ENCODE measurements around the gene ELMOD1. TPM values are rescaled to one million over a fixed set of nuclear protein-coding genes. Genes with fewer than 3 reads are reported as not detected.

The ELMOD1 gene
- total and polyA plus RNA-seq, 2 donors = 0.05 to 0.34 TPM

DNA sequence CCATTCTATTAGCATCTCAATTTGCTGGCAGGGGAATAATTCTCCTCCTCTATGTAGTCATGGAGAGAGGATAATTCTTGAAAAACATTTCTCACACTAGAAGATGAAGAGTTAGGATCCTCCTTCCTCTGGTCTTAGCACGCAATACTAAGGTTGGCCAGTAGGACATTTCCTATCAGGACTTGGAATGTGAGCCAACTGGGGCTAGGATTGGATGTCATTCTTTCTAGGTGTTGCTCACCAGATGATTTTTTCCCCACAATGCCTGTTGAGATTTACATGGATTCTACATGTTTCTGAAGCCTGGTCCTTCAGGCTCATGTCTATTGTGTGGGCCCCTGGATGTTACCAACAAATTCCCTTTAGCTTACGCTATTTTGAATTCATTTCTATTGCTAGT is 92.9 kb downstream of the ELMOD1 start:
- Histone ChIP-seq H3K27ac (ENCODE audit: low read depth in 1 of 2, low read length in 1 of 2) (no peak overlapping the region), H3K9me3 (ENCODE audit: control insufficient read depth in 2 of 2, insufficient read depth in 1 of 2, low read length in 1 of 2) (no peaks in the 10 kb centered on the region), H3K4me3 (ENCODE audit: low read length in 2 of 2) (no peak overlapping the region), H3K36me3 (ENCODE audit: control insufficient read depth in 2 of 2, insufficient read depth in 2 of 2, low read length in 1 of 2) (no peaks in the 10 kb centered on the region), H3K4me1 (ENCODE audit: control insufficient read depth in 2 of 2, insufficient read depth in 2 of 2, low read length in 2 of 2) (no peaks in the 10 kb centered on the region), H3K27me3 (ENCODE audit: control insufficient read depth in 2 of 2, insufficient read depth in 1 of 2, low read length in 1 of 2) (no peaks in the 10 kb centered on the region)
- over 99% methylated on average over 2 of the region's 2 CpGs for WGBS
- no peak for DNase-seq (ENCODE audit: low read depth in 6 of 9, low spot score in 9 of 9)

DNA sequence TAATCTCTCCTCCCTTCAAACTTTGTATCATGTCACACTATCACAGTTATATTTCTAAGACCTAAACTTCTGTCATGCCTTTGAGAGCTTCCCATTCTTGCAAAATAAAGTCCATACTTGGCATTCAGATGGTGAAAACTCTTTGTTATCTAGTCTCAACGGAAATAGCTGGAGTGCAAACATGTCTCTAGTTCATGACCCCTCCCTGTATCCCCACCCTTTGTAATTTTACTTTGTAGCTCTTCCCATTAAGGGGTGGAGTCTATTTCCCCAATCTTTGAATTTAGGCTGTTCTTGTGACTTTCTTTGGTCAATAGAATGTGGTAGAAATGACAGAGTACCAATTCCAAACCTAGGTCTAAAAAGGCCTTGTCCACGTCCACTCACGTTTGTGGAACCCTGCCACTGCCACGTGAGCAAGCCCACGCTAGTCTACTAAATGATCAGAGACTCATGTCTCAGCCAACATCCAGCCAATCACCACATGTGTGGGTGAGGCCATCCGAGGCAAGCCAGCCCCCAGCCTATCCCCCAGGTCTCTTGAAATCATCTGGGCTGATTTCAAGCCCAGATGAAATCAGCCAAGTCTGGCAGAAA is 97.5 kb downstream of the ELMOD1 start:
- H3K36me3 ChIP-seq (ENCODE audit: control insufficient read depth in 2 of 2, insufficient read depth in 2 of 2, low read length in 1 of 2) = no peaks in the 10 kb centered on the region
- 87% methylated on average over 6 of the region's 6 CpGs for WGBS
- DNase-seq (ENCODE audit: low read depth in 6 of 9, low spot score in 9 of 9) = no peak
- H3K27ac ChIP-seq (ENCODE audit: low read depth in 1 of 2, low read length in 1 of 2) = no peak overlapping the region
- no peaks in the 10 kb centered on the region for H3K9me3 ChIP-seq (ENCODE audit: control insufficient read depth in 2 of 2, insufficient read depth in 1 of 2, low read length in 1 of 2)
- H3K4me3 ChIP-seq (ENCODE audit: low read length in 2 of 2) = no peak overlapping the region
- no peaks in the 10 kb centered on the region for H3K27me3 ChIP-seq (ENCODE audit: control insufficient read depth in 2 of 2, insufficient read depth in 1 of 2, low read length in 1 of 2)
- H3K4me1 ChIP-seq (ENCODE audit: control insufficient read depth in 2 of 2, insufficient read depth in 2 of 2, low read length in 2 of 2) = no peaks in the 10 kb centered on the region

DNA sequence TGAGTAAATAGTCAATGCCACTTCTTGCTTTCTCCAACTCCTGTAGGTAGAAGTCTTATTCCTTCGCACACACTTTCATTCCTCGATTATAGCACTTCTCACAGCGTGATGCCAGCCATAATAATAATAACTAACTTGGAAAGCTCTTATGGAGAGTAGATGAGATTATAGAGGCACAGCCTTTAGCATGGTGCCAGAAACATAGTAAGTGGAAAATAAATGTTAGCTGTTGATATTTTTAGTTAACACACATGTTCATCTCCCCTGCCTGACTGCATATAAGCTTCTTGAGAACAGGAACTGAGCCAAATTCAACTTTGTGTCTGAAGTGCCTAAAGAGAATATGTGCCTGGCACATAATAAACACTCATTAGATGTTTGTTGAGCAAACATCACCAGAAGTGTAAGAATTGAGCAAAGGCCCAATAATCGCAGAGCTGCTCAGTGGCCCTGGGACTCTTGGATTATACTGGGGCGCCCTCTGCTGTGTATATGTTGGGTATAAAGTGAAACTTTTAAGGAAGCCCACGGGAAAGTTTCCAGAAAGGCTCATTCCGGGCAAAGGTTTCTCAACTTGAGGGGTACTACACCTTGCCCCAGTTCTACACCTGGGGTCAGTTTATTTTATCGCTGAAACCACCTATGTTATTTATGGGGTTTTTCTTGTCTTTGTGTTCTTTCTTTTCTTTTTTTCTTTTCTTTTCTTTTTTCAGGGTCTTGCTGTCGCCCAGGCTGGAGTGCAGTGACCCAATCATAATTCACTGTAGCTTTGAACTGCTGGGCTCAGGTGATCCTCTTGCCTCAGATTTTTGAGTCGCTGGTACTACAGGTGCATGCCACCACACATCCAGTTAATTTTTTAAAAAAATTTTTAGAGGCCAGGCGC is 98.6 kb downstream of the ELMOD1 start:
- Histone ChIP-seq H3K36me3 (ENCODE audit: control insufficient read depth in 2 of 2, insufficient read depth in 2 of 2, low read length in 1 of 2) (no peaks in the 10 kb centered on the region), H3K27ac (ENCODE audit: low read depth in 1 of 2, low read length in 1 of 2) (no peak overlapping the region), H3K9me3 (ENCODE audit: control insufficient read depth in 2 of 2, insufficient read depth in 1 of 2, low read length in 1 of 2) (no peaks in the 10 kb centered on the region), H3K27me3 (ENCODE audit: control insufficient read depth in 2 of 2, insufficient read depth in 1 of 2, low read length in 1 of 2) (no peaks in the 10 kb centered on the region), H3K4me1 (ENCODE audit: control insufficient read depth in 2 of 2, insufficient read depth in 2 of 2, low read length in 2 of 2) (no peaks in the 10 kb centered on the region), H3K4me3 (ENCODE audit: low read length in 2 of 2) (no peak overlapping the region)
- DNase-seq (ENCODE audit: low read depth in 6 of 9, low spot score in 9 of 9) = peak; percentile 4 to 53 (median 15)
- 56% methylated on average over 11 of the region's 11 CpGs for WGBS

DNA sequence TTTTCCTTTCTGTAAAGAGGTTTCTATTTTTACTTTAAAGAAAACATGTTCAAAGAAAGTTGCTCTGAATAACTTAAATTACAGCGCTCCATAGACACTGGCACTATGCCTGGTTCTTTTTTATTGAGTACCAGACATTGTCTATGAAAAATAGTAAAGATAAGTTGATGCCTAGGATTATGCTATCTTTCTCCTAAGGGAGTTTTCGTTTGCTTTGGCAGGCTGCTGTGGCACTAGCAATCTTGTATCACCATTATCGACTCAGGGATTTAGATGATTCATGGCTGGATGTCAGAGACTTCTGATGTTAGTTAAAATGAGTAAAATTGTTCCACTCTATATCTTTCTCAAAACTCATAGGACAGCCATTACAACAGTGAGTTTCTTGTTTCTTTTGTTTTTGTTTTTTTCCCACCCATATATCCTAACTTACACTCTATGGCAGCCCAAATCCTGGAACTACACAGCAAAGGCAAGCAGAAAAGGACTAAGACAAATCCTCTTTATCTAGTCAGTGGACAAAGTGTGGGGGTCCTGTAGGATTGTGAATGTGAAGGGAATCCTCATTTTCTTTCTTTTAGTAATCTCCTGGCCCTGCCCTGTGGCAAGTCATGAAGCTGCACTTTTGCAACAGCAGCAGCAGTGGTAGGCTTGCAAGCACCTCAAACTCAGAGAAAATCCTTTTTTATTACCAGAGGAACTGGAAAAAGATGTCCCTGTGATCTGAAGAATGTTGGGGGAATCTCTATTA is 100.2 kb downstream of the ELMOD1 start:
- Histone ChIP-seq H3K27me3 (ENCODE audit: control insufficient read depth in 2 of 2, insufficient read depth in 1 of 2, low read length in 1 of 2) (no peaks in the 10 kb centered on the region), H3K36me3 (ENCODE audit: control insufficient read depth in 2 of 2, insufficient read depth in 2 of 2, low read length in 1 of 2) (no peaks in the 10 kb centered on the region), H3K27ac (ENCODE audit: low read depth in 1 of 2, low read length in 1 of 2) (no peak overlapping the region), H3K4me1 (ENCODE audit: control insufficient read depth in 2 of 2, insufficient read depth in 2 of 2, low read length in 2 of 2) (no peaks in the 10 kb centered on the region), H3K4me3 (ENCODE audit: low read length in 2 of 2) (no peak overlapping the region), H3K9me3 (ENCODE audit: control insufficient read depth in 2 of 2, insufficient read depth in 1 of 2, low read length in 1 of 2) (no peaks in the 10 kb centered on the region)
- no peak for DNase-seq (ENCODE audit: low read depth in 6 of 9, low spot score in 9 of 9)
- 93% methylated on average over 3 of the region's 3 CpGs for WGBS

- 80% methylated on average over 1 of the region's 1 CpG for WGBS
Measured at GRCh38 chr11:107695446-107695845, 104.5 kb downstream of the ELMOD1 start.

DNA sequence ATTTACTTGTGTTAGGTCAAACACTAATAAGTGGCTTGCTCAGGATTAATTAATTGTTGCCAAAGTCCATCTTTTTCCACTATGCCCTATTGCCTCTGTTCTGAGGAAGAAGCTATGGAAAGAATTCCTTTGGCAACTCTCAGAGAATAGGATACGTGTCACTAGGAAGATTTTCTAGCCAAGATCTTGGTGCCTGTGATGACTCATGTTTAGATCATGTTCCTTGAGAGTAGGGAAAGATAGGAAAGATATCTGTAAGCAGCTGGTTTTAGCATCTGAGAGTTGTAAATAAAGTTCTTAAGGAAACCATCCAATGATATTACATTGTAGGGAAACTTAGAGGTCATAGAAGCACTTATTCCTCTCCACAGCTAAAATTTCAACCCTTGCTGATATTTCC is 105.2 kb downstream of the ELMOD1 start:
- no peak for DNase-seq (ENCODE audit: low read depth in 6 of 9, low spot score in 9 of 9)
- H3K27me3 ChIP-seq (ENCODE audit: control insufficient read depth in 2 of 2, insufficient read depth in 1 of 2, low read length in 1 of 2) = no peaks in the 10 kb centered on the region
- H3K36me3 ChIP-seq (ENCODE audit: control insufficient read depth in 2 of 2, insufficient read depth in 2 of 2, low read length in 1 of 2) = no peaks in the 10 kb centered on the region
- H3K27ac ChIP-seq (ENCODE audit: low read depth in 1 of 2, low read length in 1 of 2) = no peak overlapping the region
- H3K4me3 ChIP-seq (ENCODE audit: low read length in 2 of 2) = no peak overlapping the region
- no peaks in the 10 kb centered on the region for H3K9me3 ChIP-seq (ENCODE audit: control insufficient read depth in 2 of 2, insufficient read depth in 1 of 2, low read length in 1 of 2)
- H3K4me1 ChIP-seq (ENCODE audit: control insufficient read depth in 2 of 2, insufficient read depth in 2 of 2, low read length in 2 of 2) = no peaks in the 10 kb centered on the region
- 70% methylated on average over 1 of the region's 1 CpG for WGBS

More at GRCh38 chr11:107695446-107695845, 104.5 kb downstream of the ELMOD1 start:
- H3K36me3 ChIP-seq (ENCODE audit: control insufficient read depth in 2 of 2, insufficient read depth in 2 of 2, low read length in 1 of 2) = no peaks in the 10 kb centered on the region
- no peak overlapping the region for H3K4me3 ChIP-seq (ENCODE audit: low read length in 2 of 2)
- no peaks in the 10 kb centered on the region for H3K27me3 ChIP-seq (ENCODE audit: control insufficient read depth in 2 of 2, insufficient read depth in 1 of 2, low read length in 1 of 2)
- H3K9me3 ChIP-seq (ENCODE audit: control insufficient read depth in 2 of 2, insufficient read depth in 1 of 2, low read length in 1 of 2) = no peaks in the 10 kb centered on the region
- no peak overlapping the region for H3K27ac ChIP-seq (ENCODE audit: low read depth in 1 of 2, low read length in 1 of 2)
- no peaks in the 10 kb centered on the region for H3K4me1 ChIP-seq (ENCODE audit: control insufficient read depth in 2 of 2, insufficient read depth in 2 of 2, low read length in 2 of 2)
- no peak for DNase-seq (ENCODE audit: low read depth in 6 of 9, low spot score in 9 of 9)

DNA sequence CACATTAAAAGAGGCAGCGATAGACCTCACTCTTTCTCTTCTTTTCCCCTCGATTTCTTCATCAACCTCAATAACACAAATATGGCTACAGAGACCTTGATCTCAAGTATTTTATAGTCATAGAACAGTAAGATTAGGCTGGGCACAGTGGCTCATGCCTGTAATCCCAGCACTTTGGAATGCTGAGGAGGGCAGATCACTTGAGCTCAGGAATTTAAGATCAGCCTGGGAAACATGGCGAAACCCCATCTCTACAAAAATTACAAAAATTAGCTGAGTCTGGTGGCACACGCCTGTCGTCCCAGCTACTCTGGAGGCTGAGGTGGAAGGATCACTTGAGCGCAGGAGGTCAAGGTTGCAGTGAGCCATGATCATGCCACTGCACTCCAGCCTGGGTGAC is 106.3 kb downstream of the ELMOD1 start:
- no peaks in the 10 kb centered on the region for H3K9me3 ChIP-seq (ENCODE audit: control insufficient read depth in 2 of 2, insufficient read depth in 1 of 2, low read length in 1 of 2)
- DNase-seq (ENCODE audit: low read depth in 6 of 9, low spot score in 9 of 9) = no peak
- 91% methylated on average over 6 of the region's 6 CpGs for WGBS
- H3K4me3 ChIP-seq (ENCODE audit: low read length in 2 of 2) = no peak overlapping the region
- no peaks in the 10 kb centered on the region for H3K4me1 ChIP-seq (ENCODE audit: control insufficient read depth in 2 of 2, insufficient read depth in 2 of 2, low read length in 2 of 2)
- H3K36me3 ChIP-seq (ENCODE audit: control insufficient read depth in 2 of 2, insufficient read depth in 2 of 2, low read length in 1 of 2) = no peaks in the 10 kb centered on the region
- H3K27me3 ChIP-seq (ENCODE audit: control insufficient read depth in 2 of 2, insufficient read depth in 1 of 2, low read length in 1 of 2) = no peaks in the 10 kb centered on the region
- H3K27ac ChIP-seq (ENCODE audit: low read depth in 1 of 2, low read length in 1 of 2) = no peak overlapping the region

DNA sequence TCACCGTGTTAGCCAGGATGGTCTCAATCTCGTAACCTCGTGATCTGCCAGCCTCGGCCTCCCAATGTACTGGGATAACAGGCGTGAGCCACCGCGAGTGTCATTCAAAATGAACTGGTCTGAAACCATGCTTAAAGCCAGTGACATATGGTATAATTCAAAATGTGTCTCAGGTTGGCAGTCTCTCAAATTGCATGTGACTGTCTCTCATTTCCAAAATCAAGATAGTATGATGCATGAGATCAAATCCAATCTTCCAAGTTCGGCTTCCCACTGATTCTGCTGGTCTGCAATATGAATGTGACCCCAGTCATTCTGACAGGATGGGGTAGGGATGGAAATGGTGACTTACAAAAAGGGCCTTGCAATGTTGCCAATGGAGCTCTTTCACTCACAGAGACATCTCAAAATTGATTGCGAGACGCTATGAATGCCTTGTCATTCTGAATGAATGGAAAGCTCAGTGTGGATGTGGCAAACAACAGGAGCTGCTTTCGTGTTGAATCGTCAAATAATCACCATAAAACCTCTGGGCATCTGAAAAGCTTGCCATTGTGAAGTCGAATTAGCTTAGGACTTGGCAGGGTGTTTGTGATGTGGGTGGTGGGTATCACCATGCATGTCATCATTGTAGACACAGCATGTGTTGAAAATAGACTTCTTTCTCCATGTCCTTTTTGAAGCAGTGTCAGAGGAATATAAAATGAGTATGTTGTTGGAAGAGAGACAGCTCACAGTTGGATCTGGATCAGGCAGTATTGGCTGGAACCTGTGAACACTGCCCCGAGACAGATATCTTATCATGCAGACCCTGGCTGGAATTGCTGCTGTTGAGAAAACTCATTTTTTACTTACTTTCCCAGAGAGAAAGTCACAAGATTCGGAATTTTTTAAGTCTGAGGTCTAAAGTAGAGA is 108.7 kb downstream of the ELMOD1 start:
- Histone ChIP-seq H3K36me3 (ENCODE audit: control insufficient read depth in 2 of 2, insufficient read depth in 2 of 2, low read length in 1 of 2) (no peaks in the 10 kb centered on the region), H3K9me3 (ENCODE audit: control insufficient read depth in 2 of 2, insufficient read depth in 1 of 2, low read length in 1 of 2) (no peaks in the 10 kb centered on the region), H3K4me3 (ENCODE audit: low read length in 2 of 2) (no peak overlapping the region), H3K27ac (ENCODE audit: low read depth in 1 of 2, low read length in 1 of 2) (no peak overlapping the region), H3K27me3 (ENCODE audit: control insufficient read depth in 2 of 2, insufficient read depth in 1 of 2, low read length in 1 of 2) (no peaks in the 10 kb centered on the region), H3K4me1 (ENCODE audit: control insufficient read depth in 2 of 2, insufficient read depth in 2 of 2, low read length in 2 of 2) (no peaks in the 10 kb centered on the region)
- WGBS = 90% methylated on average over 15 of the region's 15 CpGs
- no peak for DNase-seq (ENCODE audit: low read depth in 6 of 9, low spot score in 9 of 9)

Measured in thymus (tissue), 11 donors.